ENCODE measurements around the gene KCNIP1. TPM values are rescaled to one million over a fixed set of nuclear protein-coding genes. Genes with fewer than 3 reads are reported as not detected.

KCNIP1 gene
- total and polyA plus RNA-seq, 4 donors: 0.13 to 1.8 (median 0.72) TPM

GRCh38 chr5:170635706-170636105, 131.9 kb downstream of the KCNIP1 start:
- peak in 1 of 3 donors; percentile 6 for DNase-seq
- WGBS, 2 donors: 84 to 98% methylated on average over 3 of the region's 3 CpGs

DNA sequence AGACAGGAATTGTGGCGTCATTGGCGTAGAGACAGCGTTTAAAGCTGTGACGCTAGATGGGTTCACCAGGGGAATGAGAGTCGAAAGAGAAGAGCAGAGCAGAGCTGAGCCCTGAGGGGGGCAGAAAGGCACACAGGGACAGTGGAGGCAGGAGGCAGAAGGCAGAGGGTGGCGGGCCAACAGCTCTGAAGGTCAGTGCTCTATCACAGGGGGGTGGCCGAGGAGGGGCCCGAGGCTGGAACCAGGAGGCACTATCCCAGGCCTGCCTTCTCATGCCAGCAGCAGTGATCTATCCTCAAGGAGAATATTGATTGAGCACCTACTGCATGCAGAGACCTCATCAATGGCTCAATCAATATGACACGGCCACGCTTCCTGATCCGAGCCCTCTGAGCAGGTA, 132.4 kb downstream of the KCNIP1 start:
- Histone ChIP-seq H3K9me3 (ENCODE audit: control insufficient read depth in 4 of 4, insufficient read depth in 3 of 4, low read length in 3 of 4) (no peaks in the 10 kb centered on the region), H3K9ac (ENCODE audit: insufficient read depth in 1 of 2, low read length in 2 of 2) (no peak overlapping the region), H3K4me1 (ENCODE audit: control insufficient read depth in 5 of 5, insufficient read depth in 5 of 5, low read length in 5 of 5) (peaks cover 0 to 32% (median 12%) of the 10 kb centered on the region in 5 donors), H3K36me3 (ENCODE audit: control insufficient read depth in 4 of 4, insufficient read depth in 4 of 4, low read length in 4 of 4) (no peaks in the 10 kb centered on the region), H3K27ac (ENCODE audit: low read depth in 1 of 2, low read length in 1 of 2) (no peak overlapping the region), H3K4me3 (no peak overlapping the region), H3K27me3 (ENCODE audit: control insufficient read depth in 3 of 3, insufficient read depth in 3 of 3, low read length in 2 of 3) (no peaks in the 10 kb centered on the region)
- peak in 1 of 3 donors; percentile 10 for DNase-seq
- no peak for ATAC-seq (ENCODE audit: insufficient read depth, low FRiP score)
- TF ChIP-seq, protein P1, sequence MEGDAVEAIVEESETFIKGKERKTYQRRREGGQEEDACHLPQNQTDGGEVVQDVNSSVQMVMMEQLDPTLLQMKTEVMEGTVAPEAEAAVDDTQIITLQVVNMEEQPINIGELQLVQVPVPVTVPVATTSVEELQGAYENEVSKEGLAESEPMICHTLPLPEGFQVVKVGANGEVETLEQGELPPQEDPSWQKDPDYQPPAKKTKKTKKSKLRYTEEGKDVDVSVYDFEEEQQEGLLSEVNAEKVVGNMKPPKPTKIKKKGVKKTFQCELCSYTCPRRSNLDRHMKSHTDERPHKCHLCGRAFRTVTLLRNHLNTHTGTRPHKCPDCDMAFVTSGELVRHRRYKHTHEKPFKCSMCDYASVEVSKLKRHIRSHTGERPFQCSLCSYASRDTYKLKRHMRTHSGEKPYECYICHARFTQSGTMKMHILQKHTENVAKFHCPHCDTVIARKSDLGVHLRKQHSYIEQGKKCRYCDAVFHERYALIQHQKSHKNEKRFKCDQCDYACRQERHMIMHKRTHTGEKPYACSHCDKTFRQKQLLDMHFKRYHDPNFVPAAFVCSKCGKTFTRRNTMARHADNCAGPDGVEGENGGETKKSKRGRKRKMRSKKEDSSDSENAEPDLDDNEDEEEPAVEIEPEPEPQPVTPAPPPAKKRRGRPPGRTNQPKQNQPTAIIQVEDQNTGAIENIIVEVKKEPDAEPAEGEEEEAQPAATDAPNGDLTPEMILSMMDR (IDR thresholded peaks at IDR 0.05; ENCODE audit: control extremely low read depth, extremely low read depth): no peak
- WGBS, 2 donors: 85 to 90% methylated on average over 11 of the region's 11 CpGs

More at GRCh38 chr5:170635706-170636105, 131.9 kb downstream of the KCNIP1 start:
- TF ChIP-seq, protein P1 (IDR thresholded peaks at IDR 0.05; ENCODE audit: control extremely low read depth, extremely low read depth): no peak
- peaks cover 0 to 32% (median 13%) of the 10 kb centered on the region in 5 donors for H3K4me1 ChIP-seq (ENCODE audit: control insufficient read depth in 5 of 5, insufficient read depth in 5 of 5, low read length in 5 of 5)
- no peaks in the 10 kb centered on the region for H3K27me3 ChIP-seq (ENCODE audit: control insufficient read depth in 3 of 3, insufficient read depth in 3 of 3, low read length in 2 of 3)
- ATAC-seq (ENCODE audit: insufficient read depth, low FRiP score): no peak
- no peak overlapping the region for H3K4me3 ChIP-seq
- H3K36me3 ChIP-seq (ENCODE audit: control insufficient read depth in 4 of 4, insufficient read depth in 4 of 4, low read length in 4 of 4): no peaks in the 10 kb centered on the region
- no peak overlapping the region for H3K27ac ChIP-seq (ENCODE audit: low read depth in 1 of 2, low read length in 1 of 2)
- H3K9ac ChIP-seq (ENCODE audit: insufficient read depth in 1 of 2, low read length in 2 of 2): no peak overlapping the region
- H3K9me3 ChIP-seq (ENCODE audit: control insufficient read depth in 4 of 4, insufficient read depth in 3 of 4, low read length in 3 of 4): no peaks in the 10 kb centered on the region

DNA sequence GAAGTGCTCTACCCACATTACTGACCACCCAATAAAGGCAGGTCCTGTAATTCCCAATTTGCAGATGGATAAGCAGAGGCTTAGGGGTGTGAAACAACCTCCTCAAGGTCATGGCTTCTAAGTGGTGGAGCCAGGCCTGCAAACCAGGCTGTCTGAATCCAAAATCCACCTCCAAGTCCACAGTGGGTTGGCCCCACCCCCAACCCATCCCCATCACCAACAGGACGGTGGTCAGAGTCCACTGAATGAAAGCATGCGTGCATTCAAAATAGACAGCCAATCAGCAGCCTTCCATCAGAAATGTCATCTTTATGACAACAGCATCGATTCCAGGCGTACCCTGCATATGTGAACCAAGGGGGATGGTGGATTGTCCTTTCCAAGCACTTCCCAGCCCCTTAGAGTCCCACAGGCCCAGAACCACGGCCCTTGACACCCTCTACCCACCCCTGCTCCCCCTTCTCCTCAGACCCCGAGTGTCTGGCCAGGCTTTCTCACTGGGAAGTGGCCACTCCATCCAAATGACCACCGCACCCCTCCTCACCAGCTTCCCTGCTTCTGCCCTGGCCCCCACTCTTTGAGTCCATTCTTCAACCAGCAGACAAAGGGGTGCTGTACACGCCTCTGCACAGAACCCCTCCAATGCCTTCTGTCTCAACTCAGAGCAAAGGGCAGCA, 133.1 kb downstream of the KCNIP1 start:
- TF ChIP-seq, protein P1 (IDR thresholded peaks at IDR 0.05; ENCODE audit: control extremely low read depth, extremely low read depth): no peak
- no peak for ATAC-seq (ENCODE audit: insufficient read depth, low FRiP score)
- H3K4me1 ChIP-seq (ENCODE audit: control insufficient read depth in 5 of 5, insufficient read depth in 5 of 5, low read length in 5 of 5): peaks cover 0 to 26% (median 9%) of the 10 kb centered on the region in 5 donors
- DNase-seq: peak in 1 of 3 donors; percentile 4
- H3K27ac ChIP-seq (ENCODE audit: low read depth in 1 of 2, low read length in 1 of 2): no peak overlapping the region
- no peaks in the 10 kb centered on the region for H3K27me3 ChIP-seq (ENCODE audit: control insufficient read depth in 3 of 3, insufficient read depth in 3 of 3, low read length in 2 of 3)
- no peaks in the 10 kb centered on the region for H3K36me3 ChIP-seq (ENCODE audit: control insufficient read depth in 4 of 4, insufficient read depth in 4 of 4, low read length in 4 of 4)
- 79 to 96% methylated on average over 8 of the region's 8 CpGs for WGBS, 2 donors
- H3K9me3 ChIP-seq (ENCODE audit: control insufficient read depth in 4 of 4, insufficient read depth in 3 of 4, low read length in 3 of 4): no peaks in the 10 kb centered on the region
- H3K4me3 ChIP-seq: no peak overlapping the region
- H3K9ac ChIP-seq (ENCODE audit: insufficient read depth in 1 of 2, low read length in 2 of 2): no peak overlapping the region

All from lung (tissue), 12 donors.